Cardiac muscle cell (in vitro differentiated cells and primary cell): ENCODE data around the gene PHLDA2. TPM values are rescaled to one million over a fixed set of nuclear protein-coding genes. Genes with fewer than 3 reads are reported as not detected.

Experiments used
- DNase-seq, 2 donors: peaks; one replicate each; pipeline versions ENCODE4 v3.0.0 to v3.0.0-alpha.2; 2010 to 2017; ENCODE audit warnings: low read depth in 1 of 2, low spot score in 1 of 2
- H3K27ac ChIP-seq: fragments of 200-600 bp; sonication (generic); 2 replicates; pipeline ENCODE4 v1.5.1; 2016
- H3K27me3 ChIP-seq: fragments of 200-600 bp; sonication (generic); 2 replicates; pipeline ENCODE4 v1.6.0; 2016; ENCODE audit warnings: control low read depth
- H3K36me3 ChIP-seq: fragments of 200-600 bp; sonication (generic); 2 replicates; pipeline ENCODE4 v1.5.1; 2016; ENCODE audit warnings: control low read depth
- H3K4me1 ChIP-seq: fragments of 200-600 bp; sonication (generic); 2 replicates; pipeline ENCODE4 v1.8.1; 2017; ENCODE audit warnings: low read depth, mild to moderate bottlenecking, mixed run types
- H3K4me3 ChIP-seq: fragments of 200-600 bp; sonication (generic); 2 replicates; pipeline ENCODE4 v1.5.1; 2016; ENCODE audit warnings: mild to moderate bottlenecking
- H3K9me3 ChIP-seq: fragments of 200-600 bp; sonication (generic); 2 replicates; pipeline ENCODE4 v1.5.1; 2017; ENCODE audit warnings: low read depth, mild to moderate bottlenecking, control low read depth
- polyA plus RNA-seq: library from polyadenylated mRNA; unstranded; fragments of >200 nt; fragmentation: Nextera tagmentation; extraction: Ambion mirVana; gene quantifications from 2 replicates; pipeline ENCODE4 v1.2.1, GENCODE V29; 2016
- total RNA-seq: library from RNA; depleted of rRNA; stranded (reverse); fragments of >200 nt; gene quantifications from 2 replicates; pipeline ENCODE4 v1.2.3, GENCODE V29; 2016
- TF ChIP-seq, protein P1 (sequence below): IDR thresholded peaks from 2 replicates; pipeline ENCODE4 v1.5.1; 2012; ENCODE audit warnings: low read depth, mild to moderate bottlenecking, low read length

The PHLDA2 gene
- total and polyA plus RNA-seq, 2 experiments from 2014 or later: 0.73 to 1.1 TPM

DNA sequence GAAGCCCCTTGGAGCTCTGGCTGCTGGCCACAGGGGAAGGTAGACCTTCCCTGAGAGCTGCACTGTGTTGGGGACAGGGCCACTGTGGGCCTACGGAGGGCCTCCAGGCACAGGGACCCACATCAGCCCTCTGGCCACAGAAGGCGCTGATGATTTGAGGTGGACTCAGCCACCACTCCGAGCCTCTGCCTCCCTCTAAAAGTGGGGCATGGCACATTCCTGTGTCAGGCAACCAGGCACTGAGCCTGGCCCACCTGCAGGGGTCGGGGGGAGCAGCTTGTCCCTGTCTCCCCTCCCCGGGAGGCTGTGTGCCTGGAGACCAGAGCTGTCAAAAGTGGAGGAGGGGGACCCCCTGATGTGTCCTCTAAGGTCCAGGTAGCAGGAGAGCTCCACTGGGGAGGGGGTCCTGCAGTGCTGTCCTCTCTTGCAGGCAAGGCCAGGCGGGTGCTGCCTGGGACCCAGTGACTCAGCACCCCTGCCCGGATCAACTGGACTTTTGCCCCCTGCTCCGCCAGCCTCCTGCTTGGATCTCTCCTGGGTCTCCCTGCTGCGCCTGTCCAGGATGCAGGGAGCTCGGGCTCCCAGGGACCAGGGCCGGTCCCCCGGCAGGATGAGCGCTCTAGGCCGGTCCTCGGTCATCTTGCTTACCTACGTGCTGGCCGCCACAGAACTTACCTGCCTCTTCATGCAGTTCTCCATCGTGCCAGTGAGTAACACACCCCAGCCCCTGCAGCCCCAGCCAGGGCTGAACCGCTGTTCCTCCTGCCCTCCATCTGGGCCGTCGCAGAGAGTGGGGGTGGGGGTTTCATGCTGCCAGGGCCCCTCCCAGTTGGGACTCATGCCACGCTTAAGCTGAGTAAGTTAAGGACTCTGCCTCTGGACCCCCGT, 26.2 kb downstream of the PHLDA2 start:
- H3K27ac ChIP-seq: no peak overlapping the region
- H3K9me3 ChIP-seq: no peaks in the 10 kb centered on the region
- no peak for DNase-seq
- peaks cover 6% of the 10 kb centered on the region for H3K27me3 ChIP-seq
- TF ChIP-seq, protein P1, sequence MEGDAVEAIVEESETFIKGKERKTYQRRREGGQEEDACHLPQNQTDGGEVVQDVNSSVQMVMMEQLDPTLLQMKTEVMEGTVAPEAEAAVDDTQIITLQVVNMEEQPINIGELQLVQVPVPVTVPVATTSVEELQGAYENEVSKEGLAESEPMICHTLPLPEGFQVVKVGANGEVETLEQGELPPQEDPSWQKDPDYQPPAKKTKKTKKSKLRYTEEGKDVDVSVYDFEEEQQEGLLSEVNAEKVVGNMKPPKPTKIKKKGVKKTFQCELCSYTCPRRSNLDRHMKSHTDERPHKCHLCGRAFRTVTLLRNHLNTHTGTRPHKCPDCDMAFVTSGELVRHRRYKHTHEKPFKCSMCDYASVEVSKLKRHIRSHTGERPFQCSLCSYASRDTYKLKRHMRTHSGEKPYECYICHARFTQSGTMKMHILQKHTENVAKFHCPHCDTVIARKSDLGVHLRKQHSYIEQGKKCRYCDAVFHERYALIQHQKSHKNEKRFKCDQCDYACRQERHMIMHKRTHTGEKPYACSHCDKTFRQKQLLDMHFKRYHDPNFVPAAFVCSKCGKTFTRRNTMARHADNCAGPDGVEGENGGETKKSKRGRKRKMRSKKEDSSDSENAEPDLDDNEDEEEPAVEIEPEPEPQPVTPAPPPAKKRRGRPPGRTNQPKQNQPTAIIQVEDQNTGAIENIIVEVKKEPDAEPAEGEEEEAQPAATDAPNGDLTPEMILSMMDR: no peak
- peak overlapping the region; percentile 68 for H3K4me3 ChIP-seq
- H3K4me1 ChIP-seq: peaks cover 4% of the 10 kb centered on the region
- no peaks in the 10 kb centered on the region for H3K36me3 ChIP-seq

DNA sequence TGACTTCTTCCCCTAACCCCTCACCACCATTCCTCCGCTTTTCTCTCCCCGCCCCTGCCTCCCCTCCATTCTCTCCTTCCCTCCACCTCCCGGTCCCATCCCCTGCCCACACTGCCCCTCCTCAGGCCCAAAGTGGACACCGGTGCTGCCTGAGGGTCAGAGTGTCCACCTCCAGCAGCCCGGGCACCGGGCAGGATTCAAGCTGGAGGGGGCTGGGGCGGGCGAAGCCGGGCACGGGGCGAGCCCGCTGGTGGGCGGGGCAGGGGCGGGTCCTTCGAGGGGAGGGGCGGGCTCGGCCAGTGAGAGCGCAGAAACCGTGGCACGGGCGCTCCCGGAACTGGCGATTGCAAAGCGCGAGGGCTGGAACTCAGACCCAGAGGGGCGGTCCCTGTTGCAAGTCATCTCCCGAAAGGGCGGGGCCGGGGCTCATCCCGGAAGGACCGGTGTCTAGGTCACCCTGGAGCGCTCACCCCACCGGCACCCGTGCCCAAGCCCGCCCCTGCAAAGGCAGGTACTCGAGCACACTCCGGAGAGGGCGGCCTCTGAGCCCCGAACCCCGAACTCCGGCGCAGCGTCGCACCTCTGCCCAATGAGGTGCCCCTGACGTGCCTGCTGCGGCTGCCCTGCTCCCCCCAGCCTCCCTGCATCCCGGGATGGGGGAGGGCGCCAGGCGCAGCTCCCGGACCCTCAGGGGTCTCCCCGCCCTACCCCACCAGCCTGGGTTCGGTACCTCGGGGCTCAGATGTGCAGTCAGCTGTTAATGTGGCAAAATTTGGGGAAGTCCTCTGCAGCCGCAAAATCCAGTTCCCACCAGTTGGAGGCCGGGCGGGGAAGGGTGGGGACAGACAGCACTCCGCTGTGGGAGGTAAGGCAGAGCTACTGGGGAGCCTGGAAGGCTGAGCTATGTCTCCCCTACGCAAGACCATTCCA, 27.1 kb downstream of the PHLDA2 start:
- no peaks in the 10 kb centered on the region for H3K36me3 ChIP-seq
- no peaks in the 10 kb centered on the region for H3K27me3 ChIP-seq
- no peak overlapping the region for H3K27ac ChIP-seq
- TF ChIP-seq, protein P1: no peak
- DNase-seq: peak; percentile 91 to 92
- H3K4me3 ChIP-seq: peak overlapping the region; percentile 68
- peaks cover 4% of the 10 kb centered on the region for H3K4me1 ChIP-seq
- no peaks in the 10 kb centered on the region for H3K9me3 ChIP-seq

GRCh38 chr11:2901196-2901796, 27.9 kb downstream of the PHLDA2 start:
- no peaks in the 10 kb centered on the region for H3K9me3 ChIP-seq
- H3K4me1 ChIP-seq: peaks cover 4% of the 10 kb centered on the region
- no peaks in the 10 kb centered on the region for H3K36me3 ChIP-seq
- H3K4me3 ChIP-seq: no peak overlapping the region
- no peaks in the 10 kb centered on the region for H3K27me3 ChIP-seq
- DNase-seq: no peak
- H3K27ac ChIP-seq: no peak overlapping the region
- TF ChIP-seq, protein P1: no peak

- H3K4me3 ChIP-seq: no peak overlapping the region
- no peaks in the 10 kb centered on the region for H3K36me3 ChIP-seq
- H3K27me3 ChIP-seq: no peaks in the 10 kb centered on the region
- DNase-seq: no peak
- no peak overlapping the region for H3K27ac ChIP-seq
- TF ChIP-seq, protein P1: no peak
- peaks cover 4% of the 10 kb centered on the region for H3K4me1 ChIP-seq
- no peaks in the 10 kb centered on the region for H3K9me3 ChIP-seq
Measured at GRCh38 chr11:2899080-2899783, 30.0 kb downstream of the PHLDA2 start.
